AG04449 (cell line): ENCODE results near the gene TRIM4.

Source experiments
- CTCF ChIA-PET: fragments of 350-600 bp; formaldehyde crosslinking; extraction: SDS; loops from one replicate; lab custom pipeline; 2021; ENCODE audit warnings: antibody characterized with exemption; lab: Yijun Ruan, JAX
- POLR2A ChIA-PET: fragments of 400-600, 350-600 bp; formaldehyde crosslinking; extraction: SDS; loops from one replicate; lab custom pipeline; 2020; ENCODE audit warnings: antibody characterized with exemption, inconsistent platforms; lab: Yijun Ruan, JAX
- DNase-seq: peaks from one replicate; pipeline ENCODE4 v3.0.0-alpha.2; 2010; ENCODE audit warnings: low read depth, low spot score
- H3K4me3 ChIP-seq: 2 replicates; pipeline ENCODE4 v1.5.1; 2011; ENCODE audit warnings: low read depth, mild to moderate bottlenecking, control low read depth, low read length
- TF ChIP-seq, protein P1 (sequence below): IDR thresholded peaks from one replicate; pipeline ENCODE4 v1.5.1; 2011; ENCODE audit warnings: mild to moderate bottlenecking, moderate library complexity, low read length, control low read depth, inconsistent platforms; ENCODE audit not compliant: insufficient read depth; ENCODE audit errors: missing control alignments

Gene TRIM4

DNA sequence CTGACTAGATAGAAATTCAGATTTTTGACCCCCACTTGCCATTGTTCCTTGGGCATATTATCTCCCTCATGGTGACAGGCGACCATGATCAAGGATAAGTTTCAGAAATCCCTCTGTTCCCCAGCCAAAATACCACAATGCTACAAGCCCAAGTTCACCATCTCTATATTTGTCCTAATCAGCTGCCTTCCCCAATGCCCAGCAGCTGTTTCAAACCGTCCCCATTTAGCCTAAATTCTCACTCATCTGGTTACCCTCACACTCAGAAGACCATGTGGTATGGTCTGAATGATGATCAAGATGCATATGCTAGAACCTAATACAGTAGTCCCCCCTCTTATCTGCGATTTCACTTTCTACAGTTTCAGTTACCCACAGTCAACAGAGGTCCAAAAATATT is 11.0 kb upstream of the TRIM4 start:
- ChIA-PET CTCF (interaction anchor here (1.0 to 2.2 kb wide), 4 partner anchors 11 to 65 kb away, joined by 5 to 13 read pairs (median 6); partner anchors contain the start of gene TRIM4), POLR2A (no interaction called here)
- no peak overlapping the region for H3K4me3 ChIP-seq
- TF ChIP-seq, protein P1, sequence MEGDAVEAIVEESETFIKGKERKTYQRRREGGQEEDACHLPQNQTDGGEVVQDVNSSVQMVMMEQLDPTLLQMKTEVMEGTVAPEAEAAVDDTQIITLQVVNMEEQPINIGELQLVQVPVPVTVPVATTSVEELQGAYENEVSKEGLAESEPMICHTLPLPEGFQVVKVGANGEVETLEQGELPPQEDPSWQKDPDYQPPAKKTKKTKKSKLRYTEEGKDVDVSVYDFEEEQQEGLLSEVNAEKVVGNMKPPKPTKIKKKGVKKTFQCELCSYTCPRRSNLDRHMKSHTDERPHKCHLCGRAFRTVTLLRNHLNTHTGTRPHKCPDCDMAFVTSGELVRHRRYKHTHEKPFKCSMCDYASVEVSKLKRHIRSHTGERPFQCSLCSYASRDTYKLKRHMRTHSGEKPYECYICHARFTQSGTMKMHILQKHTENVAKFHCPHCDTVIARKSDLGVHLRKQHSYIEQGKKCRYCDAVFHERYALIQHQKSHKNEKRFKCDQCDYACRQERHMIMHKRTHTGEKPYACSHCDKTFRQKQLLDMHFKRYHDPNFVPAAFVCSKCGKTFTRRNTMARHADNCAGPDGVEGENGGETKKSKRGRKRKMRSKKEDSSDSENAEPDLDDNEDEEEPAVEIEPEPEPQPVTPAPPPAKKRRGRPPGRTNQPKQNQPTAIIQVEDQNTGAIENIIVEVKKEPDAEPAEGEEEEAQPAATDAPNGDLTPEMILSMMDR = no peak
- DNase-seq = no peak

DNA sequence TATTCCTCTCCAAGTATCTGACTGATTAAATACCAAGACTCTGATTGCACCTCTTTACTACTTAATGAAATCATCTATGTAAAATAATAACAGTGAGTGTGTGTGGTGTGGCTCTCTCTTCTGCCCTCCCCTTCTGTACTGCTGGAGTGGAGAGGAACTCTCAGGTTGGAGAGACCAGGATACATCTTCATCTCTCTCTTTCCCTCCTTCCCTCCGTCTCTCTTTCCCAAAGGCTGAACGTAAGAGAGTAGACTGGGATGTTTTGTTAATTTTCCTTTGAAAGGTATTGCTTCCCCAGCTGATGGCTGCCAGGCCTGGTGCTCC is 10.4 kb upstream of the TRIM4 start:
- DNase-seq = no peak
- ChIA-PET CTCF (interaction anchor here (0.8 to 2.2 kb wide), 8 partner anchors 11 to 66 kb away, joined by 3 to 13 read pairs (median 5); partner anchors contain the start of gene TRIM4), POLR2A (interaction anchor here (0.9 kb wide), 1 partner anchor 10 kb away, joined by 4 read pairs; the partner anchor contains the start of gene TRIM4)
- TF ChIP-seq, protein P1 = no peak
- H3K4me3 ChIP-seq = peak overlapping the region; percentile 36; the same call in 1 of the 2 replicates

DNA sequence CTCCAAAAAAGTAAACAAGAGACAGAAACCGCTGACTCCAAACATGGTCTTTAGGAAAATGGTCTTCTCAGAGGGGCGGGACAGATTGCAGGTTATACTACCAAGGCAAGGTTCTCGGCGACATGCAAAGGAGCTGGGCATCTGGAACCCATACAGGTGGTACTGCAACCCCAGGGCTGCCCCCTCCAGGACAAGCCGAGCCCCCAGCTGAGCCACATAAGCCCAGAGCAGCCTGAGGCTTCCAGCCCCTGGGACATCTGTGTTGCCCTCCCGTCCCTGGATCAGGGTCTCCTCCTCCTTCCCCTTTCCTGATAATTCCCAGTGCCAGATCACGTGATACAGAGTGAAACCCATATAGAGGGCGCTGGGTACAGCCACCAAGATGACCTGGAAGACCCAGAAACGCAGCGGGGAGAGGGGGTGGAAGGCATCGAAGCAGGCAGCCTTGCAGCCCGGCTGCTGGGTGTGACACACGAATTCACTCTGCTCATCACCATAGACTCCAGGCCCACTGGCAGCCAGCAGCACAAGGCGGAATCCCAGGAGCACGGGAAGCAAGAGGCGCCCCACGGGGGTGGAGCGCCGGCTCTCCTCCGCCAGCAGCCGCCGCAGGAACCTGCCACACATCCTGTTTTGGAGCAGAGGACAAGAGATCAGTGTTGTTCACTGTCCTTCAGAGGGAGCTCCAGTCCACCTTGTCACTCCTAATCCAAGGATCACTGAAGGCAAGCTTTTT is 9.8 kb upstream of the TRIM4 start, which contains the start of gene GJC3:
TSS of gene GJC3 (minus strand) at position 627 of the 736 bp plus-strand sequence. CDS start at position 627, 0 bp downstream.
- TF ChIP-seq, protein P1 = peak; percentile 35
- ChIA-PET POLR2A (interaction anchor here (0.6 to 0.9 kb wide), 2 partner anchors 10 to 429 kb away, joined by 3 to 4 read pairs; partner anchors contain the start of gene TRIM4), CTCF (interaction anchor here (0.8 to 2.2 kb wide), 9 partner anchors 10 to 86 kb away, joined by 3 to 13 read pairs (median 5); partner anchors contain the start of genes TRIM4 and ZKSCAN1)
- no peak for DNase-seq
- peak within 1 kb of the TSS; percentile 36 for H3K4me3 ChIP-seq

DNA sequence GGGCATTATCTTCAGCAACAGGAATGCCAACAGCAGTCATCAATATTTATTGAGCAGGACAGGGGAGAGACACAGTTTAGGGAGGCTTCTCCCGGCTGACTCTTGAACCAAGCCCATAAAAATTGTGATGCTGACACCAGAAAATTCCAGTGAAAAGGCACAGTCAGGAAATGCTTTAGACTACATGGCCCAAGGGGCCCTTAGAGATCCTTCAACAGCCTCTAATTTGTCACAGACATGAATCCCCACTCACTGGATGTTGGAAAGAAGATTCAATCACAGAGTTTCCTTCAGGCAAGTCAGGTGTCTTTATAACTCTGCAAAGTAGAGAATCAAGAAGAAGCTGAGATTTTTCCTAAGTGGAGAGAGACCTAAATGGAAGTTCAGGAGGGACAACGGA is 8.9 kb upstream of the TRIM4 start:
- CTCF ChIA-PET = interaction anchor here (1.3 to 1.6 kb wide), 2 partner anchors 13 to 87 kb away, joined by 3 to 4 read pairs; partner anchors contain the start of gene ZKSCAN1
- no peak overlapping the region for H3K4me3 ChIP-seq
- no peak for DNase-seq
- TF ChIP-seq, protein P1 = no peak
- POLR2A ChIA-PET = interaction anchor here (0.6 kb wide), 1 partner anchor 428 kb away, joined by 3 read pairs; no protein-coding TSS in a partner anchor

DNA sequence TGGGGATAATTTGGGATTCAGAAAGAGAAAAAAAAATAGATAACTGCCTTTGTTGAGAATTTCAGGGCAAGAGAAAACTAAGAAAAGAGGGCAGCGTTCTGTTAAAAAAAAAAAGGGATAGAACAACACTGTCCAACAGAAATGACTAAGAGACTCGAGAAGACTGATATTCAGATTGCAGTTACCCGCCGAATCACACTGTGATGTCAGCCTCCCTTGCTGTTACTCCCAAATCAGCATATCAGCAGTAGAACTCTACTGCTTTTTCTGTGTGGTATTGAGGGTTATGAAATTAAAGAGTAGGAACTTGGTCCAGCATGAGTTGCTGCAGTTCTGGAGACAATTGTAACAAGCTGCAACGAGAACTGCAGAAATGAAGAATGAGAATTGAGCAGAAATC is 8.2 kb upstream of the TRIM4 start:
- POLR2A ChIA-PET = no interaction called here
- DNase-seq = no peak
- CTCF ChIA-PET = interaction anchor here (1.6 kb wide), 1 partner anchor 13 kb away, joined by 4 read pairs; no protein-coding TSS in a partner anchor
- TF ChIP-seq, protein P1 = no peak
- no peak overlapping the region for H3K4me3 ChIP-seq

DNA sequence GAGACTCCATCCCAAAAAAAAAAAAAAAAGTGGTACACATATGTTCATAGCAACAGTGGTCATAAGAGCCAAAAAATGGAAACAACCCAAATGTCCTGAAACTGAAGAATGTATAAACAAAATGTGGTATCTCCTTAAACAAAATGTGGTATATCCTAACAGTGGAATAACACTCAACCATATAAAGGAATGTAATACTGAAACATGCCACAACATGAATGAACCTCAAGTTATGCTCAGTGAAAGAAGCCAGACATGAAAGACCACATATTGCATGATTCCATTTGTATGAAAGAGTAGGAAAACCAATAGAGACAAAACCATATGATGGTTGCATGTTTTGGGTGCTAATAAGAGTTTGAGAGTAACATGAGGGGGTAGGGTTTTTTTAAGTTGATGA is 7.0 kb upstream of the TRIM4 start:
- no peak for DNase-seq
- ChIA-PET CTCF (no interaction called here), POLR2A (no interaction called here)
- H3K4me3 ChIP-seq = no peak overlapping the region
- TF ChIP-seq, protein P1 = no peak
